Gastroesophageal sphincter (tissue), 3 donors: ENCODE results near the gene ZNF280A.

ENCODE experiments used
- CTCF ChIP-seq, 4 experiments: fragments of 200-600 bp in 2 of 4; fragments of 450-650 bp in 2 of 4; sonication (generic) in 1 of 4; IDR thresholded peaks; one replicate each; pipeline ENCODE4 v1.5.1; 2017 to 2019; ENCODE audit warnings: antibody characterized with exemption in 4 of 4, mild to moderate bottlenecking in 2 of 4, moderate library complexity in 2 of 4
- EP300 ChIP-seq: sonication (generic); formaldehyde crosslinking; IDR thresholded peaks from one replicate; pipeline ENCODE4 v1.6.1; 2017; ENCODE audit warnings: antibody characterized with exemption, mild to moderate bottlenecking
- POLR2A ChIP-seq, 2 donors: fragments of 450-650 bp; IDR thresholded peaks; one replicate each; pipeline ENCODE4 v1.6.1; 2017; ENCODE audit warnings: antibody characterized with exemption in 2 of 2, mild to moderate bottlenecking in 2 of 2, moderate library complexity in 1 of 2

GRCh38 chr22:22485524-22485923, 34.5 kb downstream of the ZNF280A start:
- TF ChIP-seq CTCF (IDR thresholded peaks at IDR 0.05) (no peak), POLR2A (IDR thresholded peaks at IDR 0.05) (no peak), EP300 (no peak)
